HG02588 (cell line): ENCODE measurements around the gene RAX2.
"Not testable (repeated sequence)": the region's sequence is repeated elsewhere in the genome, so short reads cannot be mapped to it uniquely, and the experiment has no call there.

Experiments
- ATAC-seq: cut with Tn5 transposase; IDR thresholded peaks from one replicate; pipeline ENCODE4 v1.9.1; 2021; ENCODE audit warnings: mild to moderate bottlenecking, moderate library complexity; ENCODE audit not compliant: unreplicated experiment

The RAX2 gene

DNA sequence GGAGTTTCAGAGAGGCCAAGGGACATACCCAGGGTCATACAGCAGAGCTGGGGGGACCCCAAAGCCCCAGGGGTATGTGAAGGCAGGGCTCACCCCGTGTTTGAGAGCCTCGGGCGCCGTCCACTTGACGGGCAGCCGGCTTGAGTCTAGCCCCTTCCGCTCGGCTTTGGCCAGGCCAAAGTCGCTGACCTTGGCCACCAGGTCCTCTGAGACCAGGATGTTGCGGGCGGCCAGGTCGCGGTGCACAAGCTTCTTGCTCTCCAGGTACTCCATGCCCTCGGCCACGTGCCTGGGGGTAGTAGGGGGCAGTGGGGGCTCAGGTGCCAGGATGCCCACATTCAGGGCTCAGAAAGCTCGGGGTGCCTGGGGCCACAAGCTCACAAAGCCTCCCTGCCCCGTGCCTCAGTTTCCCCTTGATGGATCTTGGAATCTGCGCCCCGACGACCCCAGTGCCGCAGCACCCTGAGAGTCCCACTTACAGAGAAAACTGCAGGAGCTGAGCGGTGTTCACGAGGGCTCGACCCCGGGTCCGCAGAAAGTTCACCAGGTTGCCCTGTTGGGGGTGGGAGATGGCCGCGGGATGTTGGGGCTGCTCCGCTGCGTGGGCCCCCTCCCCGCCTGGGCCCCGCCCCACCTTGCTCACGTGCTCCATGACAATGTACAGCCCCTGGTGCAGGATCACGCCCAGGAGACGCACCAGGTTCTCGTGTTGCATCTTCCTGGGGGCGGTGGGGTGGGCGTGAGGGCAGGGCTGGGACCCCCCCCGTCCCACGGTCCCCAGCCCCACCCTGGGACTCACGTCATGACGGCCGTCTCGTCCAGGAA is 7.1 kb upstream of the RAX2 start:
- no peak for ATAC-seq

DNA sequence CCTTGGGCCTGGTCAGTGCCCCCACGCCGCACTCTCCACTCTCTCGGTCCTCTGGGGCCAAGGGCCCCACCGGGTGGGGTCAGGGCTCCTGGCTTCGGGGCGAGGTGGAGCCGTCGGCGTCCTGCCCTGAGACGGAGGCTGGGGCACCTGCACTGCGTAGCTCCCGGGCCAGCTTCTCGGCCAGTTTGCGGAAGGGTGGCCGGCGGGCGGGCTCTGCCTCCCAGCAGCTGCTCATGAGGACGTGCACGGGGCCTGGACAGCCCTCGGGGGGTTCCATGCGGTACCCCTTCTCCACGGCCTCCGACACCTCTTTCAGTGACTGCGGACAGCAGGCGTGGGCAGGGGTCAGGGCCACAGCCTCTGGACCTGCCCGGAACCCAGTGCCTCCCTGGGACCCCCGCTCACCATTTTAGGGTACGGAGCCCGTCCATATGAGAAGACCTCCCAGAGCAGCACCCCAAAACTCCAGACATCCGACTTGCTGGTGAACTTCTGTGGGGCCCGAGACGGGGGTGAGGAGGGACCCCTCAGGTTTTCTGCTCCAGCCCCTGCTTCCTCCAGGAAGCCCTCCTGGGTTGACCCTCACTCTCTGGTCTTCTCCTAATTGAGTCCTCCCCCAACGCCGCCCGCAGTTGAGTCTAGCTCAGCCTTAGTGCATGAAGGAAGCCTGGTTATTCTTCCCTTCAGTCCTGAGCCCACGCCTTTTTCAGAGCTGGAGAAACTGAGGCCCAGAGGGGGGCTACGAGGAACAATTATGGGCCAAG is 6.3 kb upstream of the RAX2 start:
- ATAC-seq, result no peak

DNA sequence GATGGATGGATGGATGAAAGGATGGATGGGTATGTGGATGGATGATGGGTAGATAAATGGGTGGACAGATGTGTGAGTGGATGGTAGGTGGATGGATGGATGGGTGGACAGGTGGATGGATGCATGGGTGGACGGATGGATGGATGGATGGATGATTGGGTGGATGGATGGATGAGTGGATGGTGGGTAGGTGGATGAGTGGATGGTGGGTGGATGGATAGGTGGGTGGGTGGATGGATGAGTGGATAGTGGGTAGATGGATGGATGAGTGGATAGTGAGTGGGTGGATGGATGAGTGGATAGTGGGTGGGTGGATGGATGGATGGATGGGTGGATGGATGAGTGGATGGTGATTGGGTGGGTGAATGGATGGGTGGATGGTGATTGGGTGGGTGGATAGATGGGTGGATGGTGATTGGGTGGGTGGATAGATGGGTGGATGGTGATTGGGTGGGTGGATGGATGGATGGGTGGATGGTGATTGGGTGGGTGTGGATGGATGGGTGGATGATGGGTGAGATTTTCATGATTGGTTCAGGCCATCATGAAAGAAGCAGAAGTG is 4.5 kb upstream of the RAX2 start:
- no peak for ATAC-seq

DNA sequence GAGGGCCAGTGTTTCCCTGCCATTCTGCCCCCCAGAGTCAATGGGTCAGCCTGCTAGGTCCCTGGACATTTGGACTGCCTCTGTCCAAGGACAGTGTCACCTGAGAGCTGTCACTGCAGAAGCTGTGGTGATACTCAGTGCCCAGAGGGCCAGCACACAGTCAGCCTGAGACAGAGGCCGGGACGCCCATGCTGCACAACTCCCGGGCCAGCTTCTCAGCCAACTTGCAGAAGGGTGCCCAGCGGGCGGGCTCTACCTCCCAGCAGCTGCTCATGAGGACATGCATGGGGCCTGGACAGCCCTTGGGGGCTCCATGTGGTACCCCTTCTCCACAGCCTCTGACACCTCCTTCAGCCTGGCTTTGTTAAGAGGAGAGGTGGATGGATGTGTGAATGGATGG is 3.8 kb upstream of the RAX2 start:
- no peak for ATAC-seq

DNA sequence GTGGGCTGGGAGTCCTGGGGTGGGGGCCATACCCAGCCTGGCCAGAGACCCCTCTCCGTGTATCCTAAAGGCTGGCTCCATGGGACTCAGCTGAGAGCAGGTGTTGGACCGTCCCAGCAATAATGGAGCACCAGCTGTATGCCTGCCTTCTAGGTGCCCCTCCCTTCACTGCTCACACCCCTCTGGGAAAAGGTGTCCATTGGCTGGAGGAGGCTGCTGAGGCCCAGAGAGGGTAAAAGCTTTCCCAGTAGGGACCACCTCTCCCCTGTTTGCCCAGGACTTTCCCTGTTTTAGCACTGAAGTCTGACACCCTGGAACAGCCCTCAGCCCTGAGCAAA is 3.3 kb upstream of the RAX2 start:
- ATAC-seq, result no peak

DNA sequence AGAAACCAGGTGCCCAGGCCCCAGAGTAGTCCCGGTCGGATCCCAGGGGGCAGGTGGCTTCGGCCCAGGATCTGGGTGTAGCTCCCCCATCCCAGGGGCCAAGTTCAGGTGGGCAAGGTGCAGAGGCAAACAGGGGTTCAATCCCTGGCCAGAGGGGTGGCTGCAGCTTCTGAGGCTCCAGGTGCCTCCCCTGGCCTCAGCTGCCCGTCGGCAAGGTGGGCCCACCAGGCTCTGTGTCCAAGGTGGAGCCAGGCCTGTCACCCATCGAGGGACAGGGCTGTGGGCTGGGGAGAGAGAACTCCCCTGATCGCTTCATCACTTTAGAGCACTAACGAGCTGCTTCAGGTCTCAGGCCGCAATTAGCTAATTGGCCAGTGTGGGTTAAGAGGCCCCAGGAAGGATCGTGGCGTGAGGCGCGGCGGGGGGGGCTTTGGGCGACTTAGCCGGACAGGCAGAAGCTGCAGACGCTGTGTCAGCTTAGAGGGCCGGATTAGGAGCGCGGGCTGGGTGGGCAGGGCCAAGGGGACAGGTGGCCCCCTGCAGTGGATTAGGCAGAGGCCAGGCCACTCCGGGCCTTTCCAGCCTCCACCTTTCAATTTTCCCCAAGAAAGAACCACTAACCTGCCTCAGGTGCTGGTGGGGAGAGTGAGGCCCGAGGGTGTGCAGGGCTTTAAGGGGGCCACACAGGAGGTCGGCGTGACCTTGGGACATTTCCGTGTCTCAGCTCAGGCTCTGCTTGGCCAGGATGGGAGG is 2.8 kb upstream of the RAX2 start:
- ATAC-seq, result no peak

DNA sequence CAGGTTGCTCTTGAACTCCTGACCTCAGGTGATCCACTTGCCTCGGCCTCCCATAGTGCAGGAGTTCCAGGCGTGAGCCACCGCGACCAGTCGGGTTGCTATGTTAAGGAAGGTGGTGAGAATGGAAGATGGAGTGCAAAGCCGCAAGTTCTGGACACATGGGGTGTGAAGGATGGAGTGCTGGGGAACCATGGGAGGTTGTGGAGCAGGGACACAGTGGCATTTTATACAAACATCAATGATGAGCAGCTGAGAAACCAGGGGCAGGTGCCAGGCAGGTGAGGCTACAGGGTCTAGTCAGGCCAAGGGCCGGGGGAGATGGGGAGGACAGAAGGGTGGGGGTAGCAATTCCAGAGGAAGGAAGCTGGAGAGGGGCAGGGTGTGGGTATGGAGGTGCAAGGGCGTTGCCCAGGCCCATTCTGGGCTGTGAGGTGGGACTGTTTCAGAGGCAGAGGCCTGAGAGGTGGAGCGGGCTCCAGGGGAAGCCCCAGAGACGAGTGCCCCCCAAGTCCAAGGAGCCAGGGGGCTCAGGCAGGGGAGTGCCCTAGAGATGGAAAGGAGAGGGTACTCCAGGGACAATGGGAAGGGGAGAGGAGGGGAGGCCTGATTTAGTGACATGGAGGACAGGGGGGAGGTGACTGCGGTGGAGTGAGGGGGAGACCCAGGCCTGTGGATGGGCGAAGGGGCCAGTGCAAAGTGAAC is 1.9 kb upstream of the RAX2 start:
- no peak for ATAC-seq

DNA sequence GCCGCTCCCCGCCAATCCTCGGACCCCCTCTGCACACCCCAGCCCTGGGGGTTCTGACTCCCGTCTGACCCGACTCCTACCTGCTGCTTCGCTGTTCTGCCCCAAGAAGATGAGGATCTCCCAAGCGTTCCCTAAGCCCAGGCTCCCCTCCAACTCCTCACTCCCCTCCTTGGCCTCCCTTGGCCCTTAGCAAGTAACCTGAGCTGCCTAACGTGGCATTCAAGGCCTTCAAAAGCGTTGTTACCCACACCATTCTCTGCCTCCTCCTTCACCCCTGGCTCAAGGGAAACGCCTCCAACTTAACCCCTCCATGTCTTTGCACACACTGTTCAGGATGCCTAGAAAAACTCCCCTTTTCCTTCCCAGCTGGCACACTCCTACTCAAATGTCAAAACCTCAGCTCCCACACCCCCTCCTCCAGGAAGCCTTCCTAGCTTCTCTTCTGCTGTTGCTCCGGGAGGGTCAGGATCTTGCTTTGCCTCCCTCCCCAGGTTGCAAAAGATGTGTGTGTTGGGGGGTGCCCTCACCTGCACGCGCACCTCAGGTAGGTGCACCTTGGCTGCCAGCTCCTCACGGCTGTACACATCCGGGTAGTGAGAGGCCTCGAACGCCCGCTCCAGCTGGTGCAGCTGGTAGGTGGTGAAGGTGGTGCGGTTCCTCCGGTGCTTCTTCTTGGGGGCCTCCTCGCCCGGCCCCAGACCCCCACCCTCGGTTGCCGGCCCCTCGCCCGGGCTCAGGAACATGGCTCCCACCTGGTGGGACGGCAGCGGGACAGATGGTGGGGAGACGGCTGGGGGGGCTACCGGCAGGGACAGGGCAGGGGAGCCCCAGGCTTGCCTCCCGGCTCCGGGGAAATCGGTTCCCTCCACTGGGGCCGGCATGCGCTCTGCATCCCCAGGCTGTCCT is 775 bp downstream of the RAX2 start:
- ATAC-seq, result no peak

DNA sequence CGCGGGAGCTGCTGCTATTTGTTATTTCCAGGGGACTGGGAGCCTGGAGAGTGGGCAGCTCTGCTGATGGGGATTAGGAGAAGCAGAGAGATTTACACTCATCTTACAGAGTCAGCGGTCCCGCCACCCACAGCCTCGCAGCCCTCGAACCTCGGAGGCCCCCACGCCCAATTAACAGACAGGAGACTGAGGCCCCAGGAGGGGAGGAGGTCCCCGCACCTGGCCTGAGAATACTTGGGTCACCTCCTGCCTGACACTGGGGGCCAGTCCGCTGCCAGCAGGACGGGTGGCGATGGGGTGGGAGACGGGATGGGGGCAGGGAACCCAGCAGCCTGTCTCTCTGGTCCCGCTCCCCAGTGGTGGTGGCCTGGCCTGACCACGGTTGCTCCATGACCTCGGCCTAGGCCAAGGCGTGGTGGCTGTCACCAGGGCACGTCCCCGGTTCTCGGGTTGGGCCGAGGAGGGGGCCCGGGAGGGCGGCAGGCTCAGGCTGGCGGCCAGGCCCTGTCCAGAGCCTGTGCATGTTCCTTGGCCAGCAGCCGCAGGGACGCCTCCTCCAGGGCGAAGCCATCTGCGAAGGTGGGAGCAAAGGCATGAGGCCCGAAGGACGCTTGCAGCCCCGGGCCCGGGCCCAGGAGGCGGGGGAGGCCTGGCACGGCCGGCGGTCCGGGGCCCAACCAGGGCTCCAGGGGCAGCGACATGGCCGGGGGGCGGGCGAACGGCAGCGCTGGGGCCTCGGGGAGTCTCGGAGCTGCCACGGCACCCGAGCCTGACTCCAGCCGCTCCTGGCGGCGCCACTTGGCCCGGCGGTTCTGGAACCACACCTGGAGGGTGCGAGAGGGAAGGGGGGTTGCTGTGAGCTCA is 1.7 kb downstream of the RAX2 start:
- no peak for ATAC-seq

DNA sequence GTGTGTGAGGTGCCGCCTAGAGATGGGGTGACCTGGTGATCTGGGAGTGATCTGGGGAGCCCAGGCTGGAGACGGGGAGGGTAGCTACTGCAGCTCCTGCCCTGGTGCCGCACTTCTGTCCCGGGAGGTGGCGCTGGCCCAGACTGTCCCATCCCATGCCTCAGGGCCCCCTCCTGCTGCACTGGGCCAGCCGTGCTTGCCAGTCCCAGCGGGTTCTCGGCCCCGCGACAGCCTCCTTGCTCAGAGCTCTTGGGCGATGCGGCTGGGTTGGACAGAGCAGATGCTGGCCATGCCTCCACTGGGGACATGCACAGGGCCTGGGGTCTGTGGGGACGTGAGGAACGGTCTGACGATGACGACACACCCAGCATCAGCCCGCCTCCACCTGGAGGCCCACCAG is 2.5 kb downstream of the RAX2 start:
- no peak for ATAC-seq

DNA sequence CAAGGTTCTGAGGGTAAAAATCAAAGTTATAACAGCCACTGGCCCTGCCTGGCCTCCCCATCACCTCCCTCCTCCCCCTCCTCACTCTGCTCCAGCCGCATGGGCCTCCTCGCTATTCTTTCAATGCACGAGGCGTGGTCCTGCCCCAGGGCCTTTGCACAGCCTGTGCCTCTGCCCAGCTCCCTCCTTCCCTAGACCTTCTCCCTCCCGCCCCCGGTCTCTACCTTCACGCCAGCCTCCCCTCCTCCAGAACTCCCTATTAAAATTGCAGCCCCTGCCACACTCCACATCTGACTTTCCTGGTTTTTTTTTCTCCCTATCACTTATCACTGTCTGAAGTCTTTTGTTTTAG is 3.3 kb downstream of the RAX2 start:
- ATAC-seq, result no peak

DNA sequence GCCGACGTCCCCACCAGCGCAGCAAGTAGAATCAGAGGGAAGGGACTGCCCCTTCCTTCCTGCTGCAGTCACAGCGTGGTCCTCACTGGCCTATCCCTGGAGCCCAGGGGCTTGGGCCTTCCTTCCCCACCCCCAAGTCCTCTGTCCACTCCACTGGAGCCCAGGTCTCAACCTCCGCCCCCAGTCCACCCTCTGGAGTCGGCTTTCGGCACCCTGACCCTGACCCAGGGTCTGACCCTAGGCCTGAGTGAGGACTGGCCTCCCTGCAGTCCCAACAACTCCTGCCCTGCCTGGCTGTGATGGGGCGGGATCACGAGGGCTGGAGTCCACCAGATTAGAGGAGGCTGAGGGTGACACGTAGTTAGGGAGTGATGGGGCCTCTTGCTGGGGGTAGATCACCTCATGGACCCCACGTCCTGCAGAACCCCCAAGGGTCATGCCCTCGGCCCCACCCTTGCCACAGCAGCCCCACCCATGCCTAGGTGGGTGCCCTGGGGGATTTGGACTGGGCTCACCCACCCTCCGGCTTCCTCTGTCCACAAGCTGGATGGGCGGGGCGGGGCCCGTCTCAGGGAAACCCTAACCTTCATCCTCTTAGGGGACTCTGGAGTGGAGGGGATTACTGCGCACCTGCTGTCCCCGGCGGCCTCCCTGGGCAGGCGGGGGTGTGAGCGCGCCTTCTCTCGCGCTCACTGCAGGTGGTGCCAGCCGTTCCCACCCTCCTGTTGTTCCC is 3.8 kb downstream of the RAX2 start:
- ATAC-seq, result no peak

DNA sequence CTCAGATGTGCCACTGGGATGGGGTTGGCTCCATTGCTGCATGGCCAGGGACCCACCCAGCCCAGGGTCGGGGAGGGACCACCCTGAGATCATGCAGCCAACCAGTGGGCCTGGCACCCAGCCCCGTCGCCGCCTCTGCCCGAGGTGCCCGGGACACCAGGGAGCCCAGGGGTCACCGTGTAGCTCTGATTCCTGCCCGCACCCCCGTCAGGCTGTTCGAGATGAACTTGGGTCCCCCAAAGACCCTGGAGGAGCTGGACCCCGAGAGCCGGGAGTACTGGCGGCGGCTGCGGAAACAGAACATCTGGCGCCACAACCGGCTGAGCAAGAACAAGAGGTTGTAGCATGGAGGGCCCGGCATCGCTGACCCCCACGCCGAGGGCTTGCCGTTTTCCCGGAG is 5.0 kb downstream of the RAX2 start:
- no peak for ATAC-seq

DNA sequence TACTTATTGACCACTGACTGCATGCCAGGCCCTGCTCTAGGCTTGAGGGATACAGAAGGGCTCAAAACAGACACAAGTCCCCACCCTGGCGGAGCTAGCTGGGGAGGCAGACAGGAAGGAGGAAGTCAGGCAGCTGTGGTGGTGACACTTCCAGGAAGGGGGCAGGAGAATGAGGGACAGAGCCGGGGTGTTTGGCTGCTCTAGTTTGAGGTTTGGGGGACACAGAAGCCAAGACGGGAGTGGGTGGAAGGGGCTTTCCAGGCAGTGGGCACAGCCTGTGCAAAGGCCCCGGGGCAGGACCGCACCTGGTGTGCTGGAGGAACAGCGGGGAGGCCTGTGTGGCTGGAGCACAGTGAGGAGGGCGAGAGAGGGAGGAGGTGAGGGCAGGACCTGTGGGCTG is 5.5 kb downstream of the RAX2 start:
- ATAC-seq, result no peak

DNA sequence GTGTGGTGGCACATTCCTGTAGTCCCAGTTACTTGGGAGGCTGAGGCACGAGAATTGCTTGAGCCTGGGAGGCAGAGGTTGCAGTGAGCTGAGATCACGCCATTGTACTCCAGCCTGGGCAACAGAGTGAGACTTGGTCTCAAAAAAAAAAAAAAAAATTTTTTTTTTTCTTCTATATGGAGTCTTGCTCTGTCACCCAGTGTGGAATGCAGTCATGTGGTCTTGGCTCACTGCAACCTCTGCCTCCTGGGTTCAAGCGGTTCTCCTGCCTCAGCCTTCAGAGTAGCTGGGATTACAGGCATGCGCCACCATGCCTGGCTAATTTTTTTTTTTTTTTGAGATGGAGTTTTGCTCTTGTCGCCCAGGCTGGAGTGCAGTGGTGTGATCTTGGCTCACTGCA is 6.3 kb downstream of the RAX2 start:
- ATAC-seq, result not testable (repeated sequence)

DNA sequence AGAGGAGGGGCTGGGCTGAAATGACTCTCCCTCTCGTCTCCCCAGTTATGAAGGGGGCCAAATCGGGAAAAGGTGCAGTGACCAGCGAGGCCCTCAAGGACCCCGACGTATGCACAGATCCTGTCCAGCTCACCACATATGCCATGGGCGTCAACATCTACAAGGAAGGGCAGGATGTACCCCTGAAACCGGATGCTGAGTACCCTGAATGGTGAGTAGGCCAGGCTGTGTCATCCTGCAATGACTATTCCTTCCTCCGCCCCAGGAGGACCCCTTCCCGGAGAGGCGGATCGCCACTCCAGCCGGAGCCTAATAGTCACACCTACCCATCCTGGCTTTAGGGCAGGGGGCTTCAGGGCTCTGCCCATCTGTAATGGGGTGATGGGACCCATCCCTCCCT is 6.9 kb downstream of the RAX2 start:
- no peak for ATAC-seq

DNA sequence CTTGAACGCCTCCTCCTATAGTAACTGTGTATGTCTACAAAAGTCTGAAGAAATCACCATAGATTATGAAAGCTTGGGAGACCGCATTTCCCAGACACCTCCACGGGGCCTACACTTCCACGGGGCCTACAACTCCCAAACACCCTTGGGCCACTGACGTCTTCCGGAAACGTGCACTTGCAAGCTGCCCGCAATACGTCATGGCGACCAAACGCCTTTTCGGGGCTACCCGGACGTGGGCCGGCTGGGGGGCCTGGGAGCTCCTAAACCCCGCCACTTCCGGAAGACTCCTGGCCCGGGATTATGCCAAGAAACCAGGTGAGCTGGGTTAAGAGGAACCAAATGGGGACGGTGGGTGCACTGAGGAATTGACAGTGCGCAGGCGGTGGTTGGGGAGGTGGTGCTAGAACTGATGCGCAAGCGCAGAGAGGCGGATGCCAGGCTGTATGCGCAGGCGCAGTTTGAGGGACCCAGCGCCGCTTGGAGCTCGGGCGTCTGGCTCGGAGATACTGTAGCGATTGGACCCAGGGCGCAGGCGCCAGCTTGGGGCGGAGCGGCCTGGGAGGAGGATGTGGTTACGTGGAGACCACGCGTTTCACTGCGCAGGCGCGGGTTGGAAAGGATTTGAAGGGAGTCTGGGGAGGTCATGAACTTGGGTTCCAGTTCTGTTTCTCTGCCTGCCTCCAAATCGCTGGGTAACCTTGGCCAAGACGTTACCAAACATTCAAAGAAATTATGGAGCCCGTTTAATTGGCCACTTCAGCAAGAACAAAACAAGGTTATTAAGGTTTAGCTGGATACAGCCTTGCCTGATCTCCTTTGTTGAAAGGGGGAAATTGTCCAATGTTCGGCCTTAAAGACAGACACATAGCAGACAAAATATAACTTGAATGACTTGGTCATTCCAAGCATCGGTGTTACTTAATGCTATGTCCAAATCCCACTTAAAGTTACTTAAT is 9.2 kb downstream of the RAX2 start, which contains the start of gene MRPL54:
Gene MRPL54, plus strand, starts transcription at position 182 of the 959 bp plus-strand sequence. Its CDS starts 19 bp downstream, at position 201.
- peak; percentile 72 for ATAC-seq
